GM18519 (cell line): ENCODE data around the gene AK3.
A peak's percentile ranks its signal among the peaks of the same experiment; 100 is the strongest.
"Not testable (repeated sequence)": the region's sequence is repeated elsewhere in the genome, so short reads cannot be mapped to it uniquely, and the experiment has no call there.

Experiments used
- ATAC-seq: cut with Tn5 transposase; IDR thresholded peaks from one replicate; pipeline ENCODE4 v1.9.1; 2021; ENCODE audit warnings: mild to moderate bottlenecking, moderate library complexity; ENCODE audit not compliant: unreplicated experiment, low FRiP score

Gene AK3

DNA sequence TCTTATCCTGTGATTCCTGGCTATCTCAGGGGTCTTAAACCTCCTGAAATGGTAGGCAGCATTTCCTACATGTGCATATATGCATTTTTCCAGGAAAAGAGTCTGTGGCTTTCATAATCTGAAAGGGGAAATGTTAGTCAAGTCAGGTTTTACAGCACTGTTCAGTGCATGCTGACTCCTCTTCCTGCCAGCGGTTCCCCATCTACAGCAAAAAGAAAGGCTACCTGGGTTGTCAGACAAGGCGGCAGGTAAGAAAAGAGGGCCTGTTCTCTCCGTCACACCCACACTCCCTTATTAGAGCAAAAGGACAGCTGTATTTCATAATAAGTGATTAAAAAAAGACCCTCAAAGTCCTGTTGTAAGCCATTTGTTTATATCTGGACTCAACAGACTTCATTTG, 70.4 kb downstream of the AK3 start:
- ATAC-seq = no peak

- no peak for ATAC-seq
Observed at GRCh38 chr9:4669890-4670289, 71.1 kb downstream of the AK3 start.

DNA sequence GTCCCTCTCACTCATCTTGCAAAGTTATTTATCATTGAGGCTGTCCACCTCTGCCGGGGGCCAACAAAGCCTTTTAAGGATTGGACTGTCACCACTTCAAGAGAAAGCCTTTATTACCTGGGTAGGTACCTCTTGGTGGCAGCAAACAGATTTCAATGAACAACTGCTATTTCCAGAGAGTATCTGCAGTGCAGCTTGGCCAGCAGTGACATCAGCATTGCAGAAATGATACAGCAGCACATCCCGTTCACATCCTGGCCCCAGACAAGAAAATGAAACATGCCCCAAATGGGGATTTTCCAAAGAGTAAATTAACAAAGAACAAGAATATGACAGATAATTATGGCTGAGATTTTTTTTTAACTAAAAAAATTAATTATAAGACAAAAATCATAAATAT, 72.4 kb downstream of the AK3 start:
- ATAC-seq = no peak

GRCh38 chr9:4667681-4668080, 73.3 kb downstream of the AK3 start:
- ATAC-seq = no peak

- ATAC-seq = no peak
Observed at GRCh38 chr9:4666042-4666699, 74.8 kb downstream of the AK3 start, which contains the start of gene SPATA6L. Gene SPATA6L, minus strand, starts transcription at chr9:4666480. Its CDS starts 230 bp downstream, at chr9:4666250.

DNA sequence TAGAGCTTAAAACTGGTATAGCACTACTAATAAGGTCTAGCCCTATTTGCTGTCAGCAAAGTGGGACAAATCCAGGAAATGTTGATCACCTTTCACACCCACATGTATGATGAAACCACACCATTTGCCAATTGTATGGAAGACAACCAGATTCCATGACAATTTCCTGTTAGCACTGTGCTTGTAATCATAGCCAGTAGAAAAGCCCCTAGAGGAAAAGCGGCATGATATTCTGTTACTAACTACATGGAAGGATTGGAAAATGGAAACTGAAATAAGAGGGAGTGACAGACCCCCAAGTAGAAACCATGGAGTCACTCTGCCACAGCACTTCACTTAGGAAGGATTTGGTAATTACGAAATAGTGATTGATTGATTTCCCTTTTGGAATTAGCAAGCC, 75.6 kb downstream of the AK3 start:
- no peak for ATAC-seq

GRCh38 chr9:4663956-4664355, 77.0 kb downstream of the AK3 start:
- no peak for ATAC-seq

GRCh38 chr9:4662989-4663792, 77.8 kb downstream of the AK3 start:
- no peak for ATAC-seq

- ATAC-seq = peak; percentile 64
Observed at GRCh38 chr9:4662108-4662988, 78.7 kb downstream of the AK3 start, which contains the start of gene PLPP6. Gene PLPP6, plus strand, starts transcription at chr9:4662294. Its CDS starts 82 bp downstream, at chr9:4662376.

DNA sequence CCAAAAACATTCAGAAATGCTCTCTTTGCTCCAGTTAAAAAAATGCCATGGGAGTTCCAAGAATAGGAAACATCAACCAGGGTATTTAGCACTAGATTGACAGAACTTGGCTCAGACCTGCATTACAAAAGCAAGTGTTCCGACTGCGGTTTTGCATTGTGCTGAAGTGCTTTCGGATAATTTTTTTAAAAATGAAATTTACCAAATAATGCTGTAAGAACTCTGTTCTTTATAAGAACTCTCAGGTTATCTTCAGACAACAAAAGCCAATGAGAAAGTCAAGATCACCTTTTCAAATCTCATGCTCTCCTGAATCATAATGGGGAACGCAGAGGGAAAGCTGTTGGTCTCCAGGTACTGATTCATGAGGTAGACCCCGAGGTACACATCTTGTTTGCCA, 79.4 kb downstream of the AK3 start:
- no peak for ATAC-seq

DNA sequence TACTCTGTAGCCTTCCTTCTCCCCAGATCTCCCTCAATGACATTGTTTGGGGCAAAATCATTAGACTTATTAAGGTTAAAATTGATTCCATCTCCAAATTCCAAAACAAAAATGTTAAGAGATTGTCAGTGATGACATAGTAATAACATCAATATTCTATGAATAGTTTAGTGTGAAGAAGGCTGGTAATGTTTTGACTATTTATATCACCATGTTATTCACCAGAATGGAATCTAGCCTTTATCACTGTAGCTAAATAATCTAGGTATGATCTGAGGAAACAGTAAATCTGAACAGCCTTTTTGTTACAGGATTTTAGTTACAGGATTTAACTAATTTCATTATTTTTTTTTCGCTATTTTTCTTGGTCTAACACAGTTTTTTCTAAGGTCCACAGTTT, 79.8 kb downstream of the AK3 start:
- no peak for ATAC-seq

DNA sequence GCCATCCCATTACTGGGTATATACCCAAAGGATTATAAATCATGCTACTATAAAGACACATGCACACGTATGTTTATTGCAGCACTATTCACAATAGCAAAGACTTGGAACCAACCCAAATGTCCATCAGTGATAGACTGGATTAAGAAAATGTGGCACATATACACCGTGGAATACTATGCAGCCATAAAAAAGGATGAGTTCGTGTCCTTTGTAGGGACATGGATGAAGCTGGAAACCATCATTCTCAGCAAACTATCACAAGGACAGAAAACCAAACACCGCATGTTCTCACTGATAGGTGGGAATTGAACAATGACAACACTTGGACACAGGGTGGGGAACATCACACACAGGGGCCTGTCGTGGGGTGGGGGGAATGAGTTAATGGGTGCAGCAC, 80.3 kb downstream of the AK3 start:
- not testable (repeated sequence) for ATAC-seq
